Activated CD8-positive, alpha-beta memory T cell treated with anti-CD3 and anti-CD28 coated beads for 1 hour (primary cell): ENCODE data around the gene INHA.

Experiments
- DNase-seq, 2 donors: peaks; one replicate each; pipeline ENCODE4 v3.0.0-alpha.2; 2020; ENCODE audit warnings: low read depth in 1 of 2; ENCODE audit errors: extremely low read depth in 1 of 2

INHA gene

GRCh38 chr2:219571311-219572236 is 536 bp upstream of the INHA start, which contains the start of gene OBSL1:
OBSL1 (minus strand) TSS chr2:219571539; CDS start chr2:219571232, 307 bp downstream.
- DNase-seq = no peak

GRCh38 chr2:219573166-219573565 is 1.1 kb downstream of the INHA start:
- no peak for DNase-seq

- DNase-seq = no peak
Measured at GRCh38 chr2:219574484-219575311, 2.6 kb downstream of the INHA start.

GRCh38 chr2:219575566-219576504 is 3.7 kb downstream of the INHA start:
- DNase-seq = no peak

GRCh38 chr2:219576505-219577388 is 4.6 kb downstream of the INHA start:
- DNase-seq = no peak

GRCh38 chr2:219578811-219579613 is 6.9 kb downstream of the INHA start:
- no peak for DNase-seq

GRCh38 chr2:219581346-219581745 is 9.2 kb downstream of the INHA start:
- no peak for DNase-seq

- DNase-seq = no peak
Measured at GRCh38 chr2:219591091-219591490, 19.0 kb downstream of the INHA start.

- no peak for DNase-seq
Measured at GRCh38 chr2:219592736-219593135, 20.6 kb downstream of the INHA start.

- DNase-seq = no peak
Measured at GRCh38 chr2:219593154-219593553, 21.0 kb downstream of the INHA start.

- DNase-seq = no peak
Measured at GRCh38 chr2:219595256-219595655, 23.1 kb downstream of the INHA start.

- no peak for DNase-seq
Measured at GRCh38 chr2:219596954-219597551, 24.9 kb downstream of the INHA start.

- DNase-seq = peak; percentile 61 to 80
Measured at GRCh38 chr2:219597552-219598307, 25.6 kb downstream of the INHA start, which contains the start of gene STK11IP. STK11IP (plus strand) TSS chr2:219597857; CDS start chr2:219598120, 263 bp downstream.

- no peak for DNase-seq
Measured at GRCh38 chr2:219598308-219599078, 26.4 kb downstream of the INHA start.

- DNase-seq = no peak
Measured at GRCh38 chr2:219603771-219604170, 31.7 kb downstream of the INHA start.

GRCh38 chr2:219605607-219605954 is 33.5 kb downstream of the INHA start:
- no peak for DNase-seq

- DNase-seq = no peak
Measured at GRCh38 chr2:219607931-219608330, 35.8 kb downstream of the INHA start.
